ENCODE results near the gene ANAPC4. TPM values are rescaled to one million over a fixed set of nuclear protein-coding genes. Genes with fewer than 3 reads are reported as not detected.

The ANAPC4 gene
- total and polyA plus RNA-seq, 2 of the 4 experiments (the other 2 are of a cell fraction), result 12.4 to 18.3 TPM

- ChIA-PET CTCF (interaction anchor here (0.9 kb wide), 1 partner anchor 65 kb away, joined by 3 read pairs; the partner anchor contains the start of gene ZCCHC4), POLR2A (ENCODE audit: unreplicated experiment) (no interaction called here)
- no peaks in the 10 kb centered on the region for H3K27me3 ChIP-seq (ENCODE audit: control insufficient read depth, insufficient read depth, low read length)
- peak overlapping the region; percentile 52 to 72 for H4K8ac ChIP-seq (ENCODE audit: low read depth in 2 of 2, low read length in 2 of 2)
- H2BK5ac ChIP-seq (ENCODE audit: low read depth, low read length, poor library complexity, severe bottlenecking), result peak overlapping the region; percentile 5
- H3K18ac ChIP-seq (ENCODE audit: low read depth, low read length), result no peak overlapping the region
- H4K20me1 ChIP-seq (ENCODE audit: insufficient read depth, low read length), result no peaks in the 10 kb centered on the region
- intact Hi-C loops (cut with micrococcal nuclease), result loop anchor here (10.0 kb wide), 1 partner anchor 523 kb away; no protein-coding TSS in a partner anchor
- peak overlapping the region; percentile 92 for H3K9ac ChIP-seq (ENCODE audit: low read depth, low read length)
- H3K4me1 ChIP-seq (ENCODE audit: control insufficient read depth, insufficient read depth, low read length), result peaks cover 5% of the 10 kb centered on the region
- WGBS, 2 experiments (ENCODE audit: extremely low coverage in 2 of 2, insufficient read length in 1 of 2), result 25% methylated on average over 2 of the region's 18 CpGs; no CpG with 5 or more reads in 1 of the 2 experiments
- H3K27ac ChIP-seq (ENCODE audit: insufficient read depth, low read length), result peak overlapping the region; percentile 73; the same call in 1 of the 2 replicates
- no TSS peak for BruUV-seq (replicated peaks)
- no peaks in the 10 kb centered on the region for H3K9me3 ChIP-seq (ENCODE audit: control insufficient read depth, insufficient read depth, low read length)
- H3K4me3 ChIP-seq (ENCODE audit: insufficient read depth, low read depth, low read length), result peak overlapping the region; percentile 99
- peaks cover 5% of the 10 kb centered on the region; the same call in 1 of the 2 replicates for H3K36me3 ChIP-seq (ENCODE audit: control insufficient read depth, insufficient read depth, low read length)
- ATAC-seq (ENCODE audit: low read depth) (no peak), DNase-seq (no peak)
- peak overlapping the region; percentile 38 for H4K91ac ChIP-seq (ENCODE audit: insufficient read depth, low read depth, low read length)
- H3K14ac ChIP-seq (replicated peaks; ENCODE audit: low read depth, low read length), result peak overlapping the region; percentile 87
- no peak overlapping the region for H2BK20ac ChIP-seq (ENCODE audit: low read depth, low read length)
- no peak overlapping the region for H2AK5ac ChIP-seq (ENCODE audit: low read depth, low read length)
- H3K79me1 ChIP-seq (ENCODE audit: low read depth in 1 of 2, low read length in 2 of 2), result peaks cover 23 to 29% of the 10 kb centered on the region in 2 experiments
- H3K23ac ChIP-seq (ENCODE audit: low read depth, low read length), result peak overlapping the region; percentile 67
- dilution Hi-C loops (cut with HindIII; ENCODE audit: low sequenced_read_pairs, unreplicated experiment), result no loop called here
- in situ Hi-C loops (cut with MboI; ENCODE audit: low sequenced_read_pairs), result no loop called here
- H2BK15ac ChIP-seq (ENCODE audit: low read depth, low read length), result no peak overlapping the region
- H4K5ac ChIP-seq (ENCODE audit: low read depth, low read length), result peak overlapping the region; percentile 93
- H3K4me2 ChIP-seq (ENCODE audit: low read depth, low read length), result peak overlapping the region; percentile 87
- peak overlapping the region; percentile 80 for H2AK9ac ChIP-seq (replicated peaks; ENCODE audit: low read depth, low read length, poor library complexity)
- H2AFZ ChIP-seq (replicated peaks; ENCODE audit: low read length, poor library complexity), result peak overlapping the region; percentile 97
- peaks cover 16% of the 10 kb centered on the region for H3K9me1 ChIP-seq (ENCODE audit: insufficient read depth, low read length)
- H3K56ac ChIP-seq (ENCODE audit: extremely low read depth, insufficient read depth, low read length), result peak overlapping the region; percentile 63
- H3K4ac ChIP-seq (ENCODE audit: low read depth, low read length), result peak overlapping the region; percentile 54; the same call in 1 of the 2 replicates
- H2BK120ac ChIP-seq (ENCODE audit: low read depth, low read length), result no peak overlapping the region
- TF ChIP-seq RCOR1 (IDR thresholded peaks at IDR 0.05; ENCODE audit: insufficient replicate concordance, low read length) (no peak), BHLHE40 (IDR thresholded peaks at IDR 0.05; ENCODE audit: low read depth, low read length) (no peak), SMC3 (IDR thresholded peaks at IDR 0.05; ENCODE audit: low read depth, low read length) (no peak), MXI1 (IDR thresholded peaks at IDR 0.05; ENCODE audit: borderline replicate concordance, low read depth, low read length) (no peak), CTCF (conservative IDR thresholded peaks at IDR 0.05; ENCODE audit: low read depth, low read length) (no peak), MAZ (IDR thresholded peaks at IDR 0.05; ENCODE audit: borderline replicate concordance, low read depth, low read length) (no peak), RFX5 (IDR thresholded peaks at IDR 0.05; ENCODE audit: low read depth, low read length) (no peak), NFE2L2 (IDR thresholded peaks at IDR 0.05; ENCODE audit: low read depth, low read length) (no peak), USF2 (IDR thresholded peaks at IDR 0.05; ENCODE audit: low read depth, low read length) (no peak), FOS (IDR thresholded peaks at IDR 0.05; ENCODE audit: low read depth, low read length) (no peak), ELK1 (IDR thresholded peaks at IDR 0.05; ENCODE audit: borderline replicate concordance, low read depth, low read length) (no peak), CEBPB (IDR thresholded peaks at IDR 0.05; ENCODE audit: low read depth, low read length) (no peak), CHD1 (IDR thresholded peaks at IDR 0.05; ENCODE audit: low read depth, low read length) (no peak), POLR2A (IDR thresholded peaks at IDR 0.05; ENCODE audit: low read depth, low read length) (no peak)
Observed at GRCh38 chr4:25377572-25378436, 741 bp downstream of the ANAPC4 start.
